ENCODE data around the gene CADPS2.

Gene CADPS2

DNA sequence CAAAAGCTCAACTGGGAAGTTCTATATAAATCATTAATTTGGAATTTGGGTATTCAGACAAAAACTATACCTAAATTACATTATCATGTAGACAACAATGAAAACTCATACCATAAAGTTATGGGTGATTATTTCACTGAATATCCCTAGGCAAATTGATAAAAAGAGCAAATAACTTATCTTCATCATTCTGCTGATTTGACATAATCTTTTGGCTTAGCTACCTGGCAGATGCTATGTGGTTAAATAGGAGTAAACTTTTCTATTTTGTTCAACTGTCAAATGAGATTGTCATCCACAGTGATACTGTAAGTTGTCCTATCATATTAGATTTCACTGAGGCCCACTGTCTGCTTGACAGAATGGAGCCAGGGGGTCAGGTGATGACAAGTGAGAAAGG lies 432.8 kb downstream of the CADPS2 start:
- no peak for DNase-seq (ENCODE audit: low spot score)

GRCh38 chr7:122448893-122449589 lies 437.2 kb downstream of the CADPS2 start:
- no peak for DNase-seq (ENCODE audit: low spot score)

- no peak for DNase-seq (ENCODE audit: low spot score)
Measured at GRCh38 chr7:122442929-122443328, 443.3 kb downstream of the CADPS2 start.

DNA sequence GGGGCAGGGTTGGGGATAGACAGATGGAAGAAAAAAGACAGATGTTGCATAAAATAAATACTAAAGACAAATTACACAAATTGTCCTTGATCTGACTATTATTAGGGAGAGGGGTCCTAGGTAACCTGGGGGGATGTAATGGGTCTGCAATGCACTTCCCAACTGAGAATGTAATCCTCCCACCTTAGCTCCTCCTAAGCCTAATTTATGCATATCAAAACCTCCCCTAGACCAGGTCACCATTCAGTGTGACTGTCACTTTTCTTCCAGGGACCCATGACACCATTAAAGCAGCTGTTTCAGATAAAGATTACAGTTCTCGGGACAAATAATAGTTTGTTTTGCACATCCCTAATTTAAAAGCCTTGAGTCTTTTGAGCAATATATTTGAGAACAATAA lies 447.8 kb downstream of the CADPS2 start:
- no peak for DNase-seq (ENCODE audit: low spot score)

- DNase-seq (ENCODE audit: low spot score): no peak
Measured at GRCh38 chr7:122438006-122438405, 448.3 kb downstream of the CADPS2 start.

DNA sequence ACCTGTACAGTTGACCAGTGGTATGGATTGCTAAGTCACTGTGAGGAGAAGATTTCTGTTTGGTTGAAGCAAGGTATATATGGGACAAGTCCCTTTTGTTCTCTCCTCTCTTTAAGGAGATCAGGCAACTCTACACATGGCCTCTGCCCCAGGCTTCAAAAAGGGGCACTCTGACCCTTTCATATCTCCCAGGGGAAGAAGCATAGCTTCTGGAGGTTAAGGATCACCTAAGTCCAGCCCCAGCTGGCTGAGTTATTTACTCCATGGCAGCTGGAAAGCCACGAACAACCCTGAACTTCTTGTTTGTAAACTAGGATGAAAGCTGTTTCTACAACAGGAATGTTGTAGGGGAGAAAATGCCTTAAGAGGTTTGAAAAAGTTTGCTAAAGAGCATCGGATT lies 452.5 kb downstream of the CADPS2 start:
- no peak for DNase-seq (ENCODE audit: low spot score)

- peak; percentile 13 for DNase-seq (ENCODE audit: low spot score)
Measured at GRCh38 chr7:122430710-122431109, 455.6 kb downstream of the CADPS2 start.

DNA sequence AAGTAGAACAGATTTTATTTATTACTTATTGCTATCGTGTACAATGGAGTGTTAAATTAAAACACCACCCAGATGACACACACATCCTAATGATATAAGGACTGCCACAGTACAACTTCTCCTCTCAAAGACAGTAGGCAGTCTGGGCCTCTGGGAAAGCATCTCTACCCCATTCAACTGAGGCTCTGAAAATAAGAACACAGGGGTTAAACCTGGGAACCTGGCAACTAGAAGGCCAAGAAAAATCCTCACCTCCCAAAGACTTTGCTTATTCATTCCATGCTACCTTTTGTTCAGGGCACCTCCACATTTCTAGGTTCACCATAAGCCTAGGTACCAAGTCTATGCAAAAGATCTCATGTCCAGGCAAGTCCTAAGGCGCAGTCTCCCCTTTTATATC lies 456.3 kb downstream of the CADPS2 start:
- no peak for DNase-seq (ENCODE audit: low spot score)

- DNase-seq (ENCODE audit: low spot score): no peak
Measured at GRCh38 chr7:122425731-122426130, 460.5 kb downstream of the CADPS2 start.

- no peak for DNase-seq (ENCODE audit: low spot score)
Measured at GRCh38 chr7:122423591-122423990, 462.7 kb downstream of the CADPS2 start.

- no peak for DNase-seq (ENCODE audit: low spot score)
Measured at GRCh38 chr7:122416336-122416735, 469.9 kb downstream of the CADPS2 start.

DNA sequence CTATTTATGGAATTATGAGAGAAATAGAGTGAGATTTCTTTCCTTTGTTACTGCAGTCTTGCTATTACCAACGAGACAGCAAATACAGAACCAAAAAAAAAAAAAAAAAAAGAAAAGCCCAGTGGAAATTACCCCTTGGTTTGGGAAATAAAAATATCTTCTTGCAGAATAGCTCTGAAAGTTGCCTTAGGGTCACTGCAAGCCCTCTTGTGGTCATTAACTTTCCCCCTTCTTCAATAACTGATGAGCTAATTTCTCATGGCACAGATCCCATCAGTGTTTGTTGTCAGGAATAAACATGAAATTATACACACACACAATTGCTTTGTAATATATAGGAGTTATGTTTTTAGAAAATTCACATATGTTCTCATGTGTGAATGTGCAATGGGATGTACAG lies 470.8 kb downstream of the CADPS2 start:
- no peak for DNase-seq (ENCODE audit: low spot score)

- no peak for DNase-seq (ENCODE audit: low spot score)
Measured at GRCh38 chr7:122413339-122413738, 472.9 kb downstream of the CADPS2 start.

DNA sequence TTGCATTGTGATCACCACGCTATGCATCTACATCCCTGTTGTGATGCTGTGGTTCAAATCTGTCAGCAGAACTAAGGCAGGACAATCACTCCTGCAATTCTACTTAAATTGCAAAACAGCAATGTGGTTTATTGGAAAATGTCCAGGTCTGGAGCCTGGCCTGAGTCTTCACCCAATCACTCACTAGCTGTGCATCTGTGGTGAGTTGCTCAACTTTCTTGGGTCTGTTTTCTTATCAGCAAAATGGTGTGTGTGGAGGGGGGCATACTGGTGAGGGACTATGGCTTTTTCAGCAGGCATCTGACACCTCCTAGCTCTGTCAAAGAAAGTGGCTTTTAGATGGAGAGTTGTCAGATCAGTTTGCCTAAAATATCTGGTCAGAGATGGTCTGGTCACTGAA lies 473.4 kb downstream of the CADPS2 start:
- DNase-seq (ENCODE audit: low spot score): peak; percentile 29

DNA sequence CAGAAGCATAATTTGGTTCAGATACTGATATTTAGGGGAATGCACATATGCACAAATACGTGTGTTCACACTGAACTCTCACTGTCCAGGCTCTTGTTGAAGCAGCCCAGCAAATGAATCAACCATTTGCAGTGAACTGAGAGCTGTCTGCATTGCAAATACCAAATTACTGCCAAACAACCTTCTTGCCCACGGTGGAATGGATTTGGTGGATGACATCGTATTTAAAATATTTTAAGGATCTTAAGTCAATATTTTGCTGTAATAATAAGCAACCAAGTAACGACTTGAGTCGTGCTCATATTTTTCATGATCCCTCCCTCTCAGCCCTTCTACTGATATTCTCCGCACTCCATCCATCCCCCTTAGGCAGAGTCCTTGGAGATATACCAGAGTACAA lies 473.8 kb downstream of the CADPS2 start:
- no peak for DNase-seq (ENCODE audit: low spot score)

DNA sequence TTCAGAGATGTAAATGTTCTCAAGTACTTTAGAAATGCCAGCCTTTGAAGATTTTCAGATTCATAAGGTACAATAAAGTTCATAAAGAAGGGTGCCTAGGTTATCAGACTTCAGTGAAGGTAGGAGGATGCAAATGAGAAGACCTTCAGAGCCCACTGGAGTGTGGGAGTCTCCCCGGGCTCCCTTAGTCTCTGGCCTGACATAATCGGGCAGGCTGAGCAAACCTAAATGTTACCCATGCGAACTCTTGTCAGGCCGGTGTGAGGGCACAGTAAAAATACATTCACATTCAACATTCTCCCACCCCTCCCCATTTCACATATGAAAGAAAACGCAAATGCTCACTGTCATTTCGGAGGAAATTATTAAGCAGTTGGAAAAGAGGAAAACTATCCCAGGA lies 479.1 kb downstream of the CADPS2 start:
- no peak for DNase-seq (ENCODE audit: low spot score)

DNA sequence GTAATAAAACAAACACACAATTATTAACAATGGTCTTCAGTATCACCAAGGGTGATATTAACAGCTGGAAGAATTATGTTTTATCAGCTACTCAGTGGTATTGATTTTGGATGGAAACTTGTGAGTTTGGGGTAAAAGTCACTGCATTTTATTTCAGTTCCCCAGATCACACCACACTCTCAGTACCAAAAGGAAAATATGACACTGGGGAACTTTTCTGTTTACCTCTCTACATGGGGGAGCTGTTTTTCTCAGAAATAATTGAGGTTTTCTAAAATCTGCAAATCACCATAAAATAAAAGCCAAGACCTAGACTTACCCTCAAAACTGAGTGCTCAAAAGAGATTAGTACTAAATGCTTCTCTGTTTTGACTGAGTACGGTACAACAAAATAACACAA lies 483.1 kb downstream of the CADPS2 start:
- no peak for DNase-seq (ENCODE audit: low spot score)

- no peak for DNase-seq (ENCODE audit: low spot score)
Measured at GRCh38 chr7:122402235-122402634, 484.0 kb downstream of the CADPS2 start.

GRCh38 chr7:122397381-122397780 lies 488.9 kb downstream of the CADPS2 start:
- DNase-seq (ENCODE audit: low spot score): no peak

DNA sequence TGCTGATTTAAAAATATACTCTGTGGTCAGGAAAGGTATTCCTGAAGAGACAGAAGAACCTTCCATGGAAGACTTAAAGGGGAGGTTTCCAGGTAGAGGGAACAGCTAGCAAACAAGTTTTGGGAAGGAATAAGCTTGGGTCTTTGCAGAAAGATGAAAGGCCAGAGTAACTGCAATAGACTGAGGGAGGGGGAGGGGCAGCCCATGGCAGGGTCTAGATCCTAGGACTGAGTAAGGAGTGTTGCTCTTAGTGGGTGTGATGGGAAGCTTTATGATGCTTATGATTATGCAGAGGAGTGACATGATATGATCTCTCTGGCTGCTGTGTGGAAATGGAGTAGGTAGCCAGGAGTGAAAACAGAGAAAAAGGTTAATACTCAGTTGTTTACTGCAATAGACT lies 491.7 kb downstream of the CADPS2 start:
- DNase-seq (ENCODE audit: low spot score): no peak

- no peak for DNase-seq (ENCODE audit: low spot score)
Measured at GRCh38 chr7:122384528-122384927, 501.7 kb downstream of the CADPS2 start.

DNA sequence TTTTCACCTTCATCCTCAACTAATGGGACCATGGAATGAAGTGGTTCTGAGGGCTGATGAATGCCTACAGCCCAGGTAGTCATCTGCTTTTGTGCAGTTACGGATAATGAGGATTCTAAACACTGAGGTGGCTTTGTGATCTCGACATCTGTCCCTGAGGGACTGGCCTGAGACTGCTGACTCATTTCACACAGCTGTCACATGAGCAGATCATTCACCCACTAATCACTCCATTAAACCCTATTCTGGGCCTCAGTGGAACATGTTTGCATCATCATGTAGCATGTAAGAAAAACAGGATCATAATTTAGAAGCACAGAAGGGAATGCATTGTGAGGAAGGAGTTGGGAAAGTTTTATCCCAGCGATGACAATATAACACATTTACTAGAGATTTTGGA lies 502.3 kb downstream of the CADPS2 start:
- no peak for DNase-seq (ENCODE audit: low spot score)

GRCh38 chr7:122380992-122381391 lies 505.3 kb downstream of the CADPS2 start:
- DNase-seq (ENCODE audit: low spot score): no peak

DNA sequence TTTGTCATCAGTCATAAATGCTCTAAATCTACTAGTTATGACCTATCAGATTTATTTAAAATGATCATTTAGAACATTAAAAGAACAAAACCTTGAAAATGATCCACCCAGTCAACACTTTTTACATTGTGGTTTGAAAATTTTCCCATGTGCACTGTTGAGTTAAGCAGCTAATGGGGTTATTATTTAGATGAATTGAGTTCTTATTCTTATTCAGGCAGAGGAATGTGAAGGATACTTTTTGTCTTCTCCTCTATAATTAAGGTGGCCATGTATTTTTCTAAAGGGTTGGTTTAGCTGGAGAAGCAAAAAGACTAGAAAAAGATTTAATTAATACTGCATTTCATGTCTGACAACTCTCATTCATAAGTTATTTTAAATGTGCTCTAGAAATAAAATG lies 506.8 kb downstream of the CADPS2 start:
- no peak for DNase-seq (ENCODE audit: low spot score)

GRCh38 chr7:122369756-122370155 lies 516.5 kb downstream of the CADPS2 start:
- DNase-seq (ENCODE audit: low spot score): no peak

All from GM03348 (cell line).